GM19455 (cell line): ENCODE measurements around the gene SMIM28.

Source experiments
- ATAC-seq: cut with Tn5 transposase; IDR thresholded peaks from one replicate; pipeline ENCODE4 v1.9.1; 2021; ENCODE audit not compliant: unreplicated experiment

SMIM28 gene

GRCh38 chr6:138372711-138373463 lies 4.8 kb upstream of the SMIM28 start:
- ATAC-seq = no peak

DNA sequence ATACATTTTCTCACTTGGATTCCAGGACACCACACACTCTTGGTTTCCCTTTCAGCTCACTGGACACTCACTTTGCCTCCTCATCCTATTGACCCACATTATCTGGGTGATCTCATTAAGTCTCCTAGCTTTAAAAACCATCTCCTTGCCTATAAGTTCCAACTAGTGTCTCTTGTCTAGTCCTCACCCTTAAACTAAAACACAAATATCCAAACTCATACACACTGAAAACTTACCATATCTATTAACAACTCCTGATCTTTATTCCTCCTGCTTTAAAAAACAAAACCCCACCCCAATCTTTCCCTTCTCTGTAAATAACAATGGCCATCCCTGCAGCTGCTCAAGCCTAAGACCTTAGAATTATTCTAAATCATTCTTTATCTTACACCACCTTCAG lies 3.5 kb upstream of the SMIM28 start:
- ATAC-seq = no peak

- ATAC-seq = no peak
Measured at GRCh38 chr6:138374815-138375214, 2.9 kb upstream of the SMIM28 start.

DNA sequence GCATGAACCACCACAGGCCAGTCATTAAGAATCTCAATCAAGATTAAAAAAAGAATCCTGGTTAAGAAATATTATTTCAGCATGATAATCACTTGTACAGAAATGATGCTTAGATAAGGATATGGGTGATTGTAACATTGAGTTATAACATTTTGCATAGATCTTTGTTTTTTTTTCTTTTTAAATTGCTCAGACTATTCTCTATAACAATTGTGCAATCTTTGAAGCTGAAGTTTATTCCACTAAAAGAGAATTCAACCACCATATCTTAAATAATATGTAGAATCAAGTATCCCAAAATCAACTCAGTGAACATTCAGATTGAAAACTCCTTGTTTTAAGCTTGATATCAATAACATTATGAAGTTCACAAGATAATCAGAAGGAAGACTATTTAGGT lies 663 bp upstream of the SMIM28 start:
- ATAC-seq = no peak

GRCh38 chr6:138378463-138378862 lies 758 bp downstream of the SMIM28 start:
- ATAC-seq = no peak

DNA sequence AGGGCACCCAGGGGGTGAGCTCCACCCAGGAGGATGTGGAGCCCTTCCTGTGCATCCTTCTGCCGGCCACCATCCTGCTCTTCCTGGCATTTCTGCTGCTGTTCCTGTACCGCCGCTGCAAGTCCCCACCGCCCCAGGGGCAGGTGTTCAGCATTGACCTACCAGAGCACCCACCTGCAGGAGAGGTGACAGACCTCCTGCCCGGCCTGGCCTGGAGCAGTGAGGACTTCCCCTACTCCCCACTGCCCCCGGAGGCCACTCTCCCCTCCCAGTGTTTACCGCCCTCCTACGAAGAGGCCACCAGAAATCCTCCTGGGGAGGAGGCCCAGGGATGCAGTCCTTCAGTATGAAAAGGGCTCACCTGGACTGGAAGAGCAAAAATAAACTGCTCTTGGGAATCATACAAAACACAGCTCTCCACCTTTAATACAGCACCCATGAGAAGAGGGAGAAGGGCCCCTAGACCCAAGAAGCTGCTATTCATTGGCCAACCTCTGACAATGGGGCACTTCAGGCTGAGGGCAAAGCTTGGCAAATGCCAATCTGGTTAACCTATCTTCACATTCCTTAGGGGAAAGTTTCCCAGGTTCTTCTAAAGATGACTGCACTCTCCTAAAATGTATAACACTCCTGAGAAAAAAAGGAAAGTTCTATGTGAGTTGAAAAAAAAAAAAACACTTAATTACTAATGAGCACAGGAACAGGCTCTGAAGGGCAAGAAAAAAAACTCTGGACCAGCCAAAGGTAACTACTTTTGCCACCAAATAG lies 5.0 kb downstream of the SMIM28 start:
- ATAC-seq = no peak

- no peak for ATAC-seq
Measured at GRCh38 chr6:138383776-138384175, 6.1 kb downstream of the SMIM28 start.

DNA sequence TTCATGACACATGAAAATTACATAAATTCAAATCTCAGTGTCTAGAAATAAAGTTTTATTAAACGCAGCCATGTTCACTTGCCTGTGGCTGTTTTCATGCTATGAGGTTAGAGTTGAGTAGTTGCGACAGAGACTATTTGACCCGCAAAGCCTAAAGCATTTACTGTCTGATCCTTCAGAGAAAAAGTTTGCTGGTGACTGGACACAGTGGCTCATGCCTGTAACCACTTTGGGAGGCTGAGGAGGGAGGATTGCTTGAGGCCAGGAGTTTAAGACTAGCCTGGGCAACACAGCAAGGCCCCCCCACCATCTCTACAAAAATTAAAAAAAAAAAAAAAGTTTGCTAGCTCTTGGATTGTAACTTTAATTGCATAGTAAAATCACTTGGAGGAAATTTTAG lies 9.2 kb downstream of the SMIM28 start:
- no peak for ATAC-seq

DNA sequence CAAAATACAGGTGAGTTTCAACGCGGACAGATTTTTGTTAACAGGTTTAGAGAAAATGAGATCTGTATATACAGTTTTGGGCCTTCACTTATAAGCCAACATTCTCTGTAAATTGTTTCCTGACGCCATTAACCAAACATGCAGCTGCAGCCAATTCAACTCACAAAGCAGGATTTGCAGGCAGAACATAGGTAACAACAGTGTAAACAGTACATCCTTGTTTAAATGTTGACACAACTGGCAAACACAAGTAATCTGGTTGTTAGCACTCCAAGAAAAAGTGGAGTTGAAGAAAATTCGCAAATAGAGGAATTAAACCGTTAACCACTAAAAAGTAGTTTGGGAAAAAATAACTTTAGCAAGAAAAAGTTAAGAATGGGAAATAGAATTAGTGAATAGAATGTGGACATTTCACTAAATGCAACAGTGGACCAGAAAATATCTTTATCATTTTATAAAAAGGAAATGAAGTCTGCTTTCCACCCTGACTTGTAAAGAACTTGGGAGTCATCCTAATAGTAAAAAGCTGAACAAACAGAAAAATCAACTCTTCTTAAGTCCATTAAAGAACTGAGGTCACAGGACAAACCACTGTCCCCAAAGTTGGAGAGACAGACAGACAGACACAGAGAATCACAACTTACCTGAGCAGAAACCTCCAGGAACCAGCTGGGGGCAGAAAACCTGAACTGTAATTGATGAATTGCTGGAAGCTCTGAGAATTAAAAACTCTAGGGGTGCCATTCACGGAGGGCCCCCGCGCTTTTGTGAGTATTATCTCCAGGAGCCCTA lies 10.1 kb downstream of the SMIM28 start:
- ATAC-seq = no peak

- no peak for ATAC-seq
Measured at GRCh38 chr6:138389551-138389950, 11.8 kb downstream of the SMIM28 start.

GRCh38 chr6:138393871-138394783 lies 16.4 kb downstream of the SMIM28 start:
- no peak for ATAC-seq

- ATAC-seq = no peak
Measured at GRCh38 chr6:138396709-138397108, 19.0 kb downstream of the SMIM28 start.

DNA sequence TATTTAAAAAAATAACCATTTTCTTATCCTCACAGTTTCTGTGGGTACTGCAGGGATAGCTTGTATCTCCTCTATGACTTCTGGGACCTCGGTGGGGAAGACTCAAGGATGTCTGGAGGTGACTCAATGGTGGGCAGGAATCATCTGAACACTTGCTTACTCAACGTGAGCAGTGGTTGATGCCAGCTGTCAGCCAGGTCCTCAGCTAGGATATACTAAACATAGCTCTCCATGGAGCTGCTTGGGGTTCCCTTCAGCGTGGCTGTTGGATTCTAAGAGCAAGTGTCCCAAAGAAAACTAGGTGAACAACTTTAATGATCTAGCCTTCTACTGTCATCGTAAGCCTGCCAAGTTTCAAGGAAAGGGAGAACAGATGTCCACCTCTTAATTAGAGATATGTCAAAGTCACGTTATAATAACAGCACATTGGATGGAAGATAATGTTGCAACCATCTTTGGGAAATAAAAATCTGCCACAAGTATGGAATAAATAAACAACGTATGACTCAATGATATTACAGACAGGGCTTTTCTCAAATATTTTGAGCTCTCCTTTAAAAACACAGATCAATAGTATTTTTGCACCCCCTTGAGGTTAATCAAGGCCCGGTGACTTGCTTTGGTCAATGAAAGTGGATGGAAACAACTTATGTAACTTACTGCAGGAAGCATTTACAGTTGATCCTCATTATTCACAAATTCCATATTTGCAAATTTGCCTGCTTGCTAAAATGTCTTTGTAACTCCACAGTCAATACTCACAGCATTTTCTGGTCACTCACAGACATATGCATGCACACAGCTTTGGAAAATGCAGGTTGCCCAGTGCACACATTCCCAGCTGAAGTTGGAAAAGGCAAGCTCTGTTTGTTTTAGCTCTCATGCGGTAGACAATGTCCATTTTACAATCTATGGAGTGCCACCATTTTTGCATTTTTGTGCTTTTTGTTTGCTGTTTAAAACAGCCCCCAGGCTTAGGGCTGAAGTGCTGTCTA lies 19.7 kb downstream of the SMIM28 start:
- ATAC-seq = no peak

DNA sequence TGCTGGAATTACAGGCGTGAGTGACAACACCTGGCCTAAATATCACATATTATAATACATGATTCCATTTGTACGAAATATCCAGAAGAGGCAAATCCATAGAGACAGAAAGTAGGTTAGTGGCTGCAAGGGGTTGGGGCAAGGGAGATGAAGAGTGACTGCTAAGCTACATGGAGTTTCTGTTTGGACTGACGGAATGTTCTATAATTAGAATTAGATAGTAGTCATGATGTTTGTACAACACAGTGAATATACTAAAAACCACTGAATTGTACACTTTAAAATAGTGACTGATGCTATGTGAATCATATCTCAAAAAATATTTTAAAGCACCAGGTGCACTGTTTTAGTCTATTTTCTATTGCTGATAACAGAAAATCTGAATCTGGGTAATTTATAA lies 22.6 kb downstream of the SMIM28 start:
- ATAC-seq = no peak

DNA sequence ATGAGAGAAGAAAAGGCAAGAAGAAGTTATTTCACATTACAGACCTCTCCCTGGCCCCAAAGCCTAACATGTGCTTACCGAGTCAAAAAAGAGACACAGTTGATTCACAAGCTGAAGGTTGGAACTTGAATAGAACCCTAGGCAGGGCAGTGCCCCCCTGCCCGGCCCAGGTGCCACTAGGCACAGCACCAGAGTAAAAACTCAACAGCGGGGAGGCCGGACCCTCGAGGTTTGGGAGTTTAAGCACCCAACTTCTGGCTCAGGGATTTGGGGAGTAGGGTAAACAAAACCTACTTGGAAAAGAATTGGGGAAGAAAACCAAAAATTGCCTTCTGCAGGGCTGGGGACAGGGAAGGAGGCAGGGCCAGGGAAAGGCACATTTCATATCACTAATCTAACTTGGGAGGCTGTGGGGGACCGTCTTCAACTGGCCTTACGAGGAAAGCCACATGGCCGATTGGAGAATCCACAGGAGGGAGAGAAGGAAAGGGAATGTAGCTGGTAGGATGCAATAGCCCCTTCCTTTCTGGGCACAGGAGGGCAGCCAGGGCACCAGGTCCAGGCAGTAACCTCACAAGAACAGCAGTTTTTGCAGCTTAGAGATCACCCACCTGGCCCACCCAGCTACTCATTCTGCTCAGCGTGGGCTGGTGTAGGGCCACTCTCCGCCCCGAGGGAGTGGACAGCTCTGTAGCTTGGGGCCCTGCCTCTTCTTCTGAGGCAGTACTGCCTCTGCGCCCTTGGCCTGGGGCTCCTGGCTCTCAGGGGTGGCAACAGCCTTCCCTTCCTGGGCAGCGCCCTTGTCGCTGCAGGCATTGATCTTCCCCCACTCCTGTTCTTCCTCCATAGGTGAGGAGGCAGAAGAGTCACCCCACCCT lies 24.5 kb downstream of the SMIM28 start:
- ATAC-seq = no peak

DNA sequence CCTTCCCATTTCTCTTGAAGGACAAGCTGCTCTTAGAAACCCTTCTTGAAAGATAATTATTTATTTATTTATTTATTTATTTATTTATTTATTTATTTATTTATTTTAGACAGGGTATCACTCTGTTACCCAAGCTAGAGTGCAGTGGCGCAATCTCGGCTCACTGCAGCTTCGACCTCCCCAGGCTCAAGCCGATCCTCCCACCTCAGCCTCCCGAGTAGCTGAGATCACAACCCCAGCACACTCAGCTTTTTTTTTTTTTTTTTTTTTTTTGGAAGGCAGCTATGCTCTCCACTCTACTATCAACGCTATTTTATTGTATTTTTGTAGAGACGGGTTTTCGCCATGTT lies 25.1 kb downstream of the SMIM28 start:
- ATAC-seq = no peak

GRCh38 chr6:138403324-138403800 lies 25.7 kb downstream of the SMIM28 start:
- peak; percentile 7 for ATAC-seq
